WI38 (cell line): ENCODE results near the gene KIN.

Experiments
- H3K4me3 ChIP-seq: 2 replicates; pipeline ENCODE4 v1.5.1; 2011; ENCODE audit warnings: low read depth, mild to moderate bottlenecking, control low read depth, low read length
- TF ChIP-seq, protein P1 (sequence below): IDR thresholded peaks from 2 replicates; pipeline ENCODE4 v1.5.1; 2012; ENCODE audit warnings: low read depth, mild to moderate bottlenecking, control low read depth, low read length

Gene KIN

DNA sequence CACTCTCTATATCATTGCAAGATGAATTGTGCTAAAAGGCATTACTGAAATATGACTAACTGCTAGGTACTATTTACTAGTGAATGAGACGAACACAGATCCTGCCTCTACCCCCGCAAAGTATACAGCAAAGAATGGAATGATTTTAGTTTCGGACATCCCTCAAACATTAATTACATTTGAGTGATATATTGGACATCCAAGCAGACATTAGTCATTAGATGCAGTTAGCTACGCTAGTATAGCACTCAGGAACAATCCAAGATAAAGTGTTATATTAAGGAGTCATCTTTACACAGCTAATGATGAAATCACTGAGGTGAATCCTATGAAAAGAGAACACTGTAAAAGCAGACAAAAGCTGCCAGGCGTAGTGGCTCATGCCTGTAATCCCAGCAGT, 23.2 kb upstream of the KIN start:
- no peak overlapping the region for H3K4me3 ChIP-seq
- TF ChIP-seq, protein P1, sequence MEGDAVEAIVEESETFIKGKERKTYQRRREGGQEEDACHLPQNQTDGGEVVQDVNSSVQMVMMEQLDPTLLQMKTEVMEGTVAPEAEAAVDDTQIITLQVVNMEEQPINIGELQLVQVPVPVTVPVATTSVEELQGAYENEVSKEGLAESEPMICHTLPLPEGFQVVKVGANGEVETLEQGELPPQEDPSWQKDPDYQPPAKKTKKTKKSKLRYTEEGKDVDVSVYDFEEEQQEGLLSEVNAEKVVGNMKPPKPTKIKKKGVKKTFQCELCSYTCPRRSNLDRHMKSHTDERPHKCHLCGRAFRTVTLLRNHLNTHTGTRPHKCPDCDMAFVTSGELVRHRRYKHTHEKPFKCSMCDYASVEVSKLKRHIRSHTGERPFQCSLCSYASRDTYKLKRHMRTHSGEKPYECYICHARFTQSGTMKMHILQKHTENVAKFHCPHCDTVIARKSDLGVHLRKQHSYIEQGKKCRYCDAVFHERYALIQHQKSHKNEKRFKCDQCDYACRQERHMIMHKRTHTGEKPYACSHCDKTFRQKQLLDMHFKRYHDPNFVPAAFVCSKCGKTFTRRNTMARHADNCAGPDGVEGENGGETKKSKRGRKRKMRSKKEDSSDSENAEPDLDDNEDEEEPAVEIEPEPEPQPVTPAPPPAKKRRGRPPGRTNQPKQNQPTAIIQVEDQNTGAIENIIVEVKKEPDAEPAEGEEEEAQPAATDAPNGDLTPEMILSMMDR = no peak

DNA sequence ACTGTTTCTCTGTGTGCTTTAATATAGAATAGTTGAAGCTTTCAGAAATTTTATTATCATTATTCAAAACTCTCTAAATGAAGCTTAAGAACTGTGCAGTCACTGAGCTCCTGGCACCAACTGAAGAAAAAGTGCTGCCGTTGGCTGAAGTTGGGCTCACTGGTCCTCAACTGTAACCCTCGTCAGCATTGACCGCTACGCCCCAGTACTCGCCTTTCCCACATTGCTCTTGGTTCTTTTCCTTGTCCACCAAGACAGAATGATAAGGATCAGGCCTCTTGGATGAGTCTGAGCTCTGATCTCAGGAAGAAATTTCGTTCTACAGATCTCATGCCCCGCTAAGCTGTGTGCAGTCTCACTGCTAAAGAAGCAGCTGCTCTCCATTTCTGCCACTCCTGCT, 22.6 kb upstream of the KIN start:
- TF ChIP-seq, protein P1 = no peak
- no peak overlapping the region for H3K4me3 ChIP-seq

DNA sequence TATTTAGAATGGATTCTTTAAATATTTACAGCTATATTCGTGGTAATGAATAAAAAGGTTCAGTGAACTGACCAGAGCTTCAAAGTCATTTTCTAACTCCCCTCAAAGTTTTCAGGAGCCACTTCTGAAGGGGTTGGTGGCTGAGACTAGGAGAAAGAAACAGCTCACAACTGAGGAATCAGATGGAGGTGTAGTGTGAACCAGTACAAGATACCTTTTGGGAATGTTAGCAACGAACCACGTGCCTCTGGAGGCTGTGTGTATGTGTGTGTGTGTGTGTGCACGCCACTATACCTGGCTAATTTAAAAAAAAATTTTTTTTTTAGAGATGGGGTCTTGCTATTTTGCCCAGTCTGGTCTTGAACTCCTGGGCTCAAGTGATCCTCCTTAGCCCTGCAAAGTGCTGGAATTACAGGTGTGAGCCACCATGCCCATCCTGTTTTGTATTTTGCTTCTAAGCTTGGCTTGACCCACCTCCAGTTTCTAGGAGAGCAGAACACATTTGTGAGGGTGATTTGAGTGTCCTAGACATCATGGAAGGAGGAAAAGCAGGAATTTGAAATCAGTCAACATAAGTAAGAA, 21.0 kb upstream of the KIN start:
- H3K4me3 ChIP-seq = no peak overlapping the region
- TF ChIP-seq, protein P1 = no peak

DNA sequence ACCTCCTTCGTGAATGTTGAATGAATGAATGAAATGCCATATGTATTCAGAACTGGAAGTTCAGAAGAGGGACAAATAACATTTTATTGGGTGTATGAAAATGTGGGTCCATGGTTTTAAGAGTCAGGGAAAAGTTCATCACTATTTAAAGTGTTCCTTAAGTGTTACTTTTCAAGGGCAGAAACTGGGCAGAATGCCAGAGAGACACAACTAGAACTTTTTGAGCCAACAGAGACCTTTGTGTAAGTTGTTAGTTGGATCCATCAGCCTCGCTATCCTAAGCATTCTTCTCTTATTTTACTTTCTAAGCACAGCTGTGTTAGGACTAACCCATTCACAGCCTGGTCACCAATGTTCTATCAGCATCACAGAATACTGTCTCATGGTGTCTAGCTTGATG, 16.9 kb upstream of the KIN start:
- H3K4me3 ChIP-seq = no peak overlapping the region
- TF ChIP-seq, protein P1 = no peak

DNA sequence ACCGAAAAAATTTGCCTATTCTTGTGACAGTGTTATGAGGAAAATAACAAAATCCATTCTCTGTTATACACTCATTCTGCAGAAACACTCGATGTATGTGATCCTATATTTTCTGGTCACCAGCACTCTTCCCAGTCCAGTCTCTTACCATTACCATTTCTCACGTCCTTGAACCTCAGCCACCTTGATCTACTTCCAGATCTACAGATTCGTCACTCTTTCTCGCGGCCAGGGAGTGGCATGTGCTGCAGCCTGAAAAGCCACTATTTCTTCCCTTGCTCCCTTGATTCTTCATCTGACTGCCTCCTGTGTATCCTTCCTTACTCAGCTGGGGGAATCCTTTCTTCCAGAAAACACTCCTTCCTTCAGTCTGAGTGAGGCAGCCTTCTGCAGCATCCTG, 16.4 kb upstream of the KIN start:
- H3K4me3 ChIP-seq = no peak overlapping the region
- TF ChIP-seq, protein P1 = no peak

DNA sequence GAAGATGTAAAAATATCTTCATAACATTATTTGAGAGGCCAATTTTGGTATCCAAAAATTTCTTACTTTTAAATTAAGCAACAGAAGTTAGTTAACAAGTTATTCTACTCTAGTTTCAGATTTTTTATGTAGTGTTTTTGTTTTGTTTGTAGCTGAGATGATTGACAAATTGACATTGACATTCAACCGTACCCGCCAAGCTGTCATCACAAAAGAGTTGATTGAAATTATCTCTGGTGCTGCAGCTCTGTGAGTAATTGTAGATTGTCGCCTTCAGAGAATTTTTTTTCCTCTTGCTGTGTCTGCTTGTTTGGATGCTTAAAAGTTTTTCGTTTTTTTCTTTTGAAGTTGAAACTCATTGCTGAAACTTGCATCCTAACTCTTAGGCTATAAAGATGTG, 14.8 kb upstream of the KIN start:
- TF ChIP-seq, protein P1 = no peak
- no peak overlapping the region for H3K4me3 ChIP-seq

DNA sequence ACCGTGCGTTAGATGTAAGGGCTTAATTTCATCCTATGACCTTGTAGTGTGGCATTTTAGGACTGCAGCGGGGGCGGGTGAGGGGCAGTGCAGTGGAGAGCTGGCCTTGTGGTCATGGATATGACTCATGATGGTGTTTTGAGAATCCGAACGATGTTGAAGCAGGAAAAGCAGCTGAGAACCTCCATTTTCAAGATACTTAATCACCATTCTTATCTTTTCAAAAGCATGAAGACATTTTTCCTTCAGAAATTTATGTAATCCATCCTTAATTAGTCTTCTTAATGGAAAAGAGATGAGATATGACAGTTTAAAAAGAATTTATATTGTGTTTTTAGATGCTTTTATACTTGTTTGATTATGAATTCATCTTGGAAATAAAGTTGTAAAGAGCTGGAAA, 9.8 kb upstream of the KIN start:
- no peak overlapping the region for H3K4me3 ChIP-seq
- TF ChIP-seq, protein P1 = no peak
